Measurements from ENCODE around the gene LAMA3. TPM values are rescaled to one million over a fixed set of nuclear protein-coding genes. Genes with fewer than 3 reads are reported as not detected.
"Not testable (repeated sequence)": the region's sequence is repeated elsewhere in the genome, so short reads cannot be mapped to it uniquely, and the experiment has no call there.

The LAMA3 gene
- total RNA-seq, 1 donor from 2014 or later, result 1.4 TPM

DNA sequence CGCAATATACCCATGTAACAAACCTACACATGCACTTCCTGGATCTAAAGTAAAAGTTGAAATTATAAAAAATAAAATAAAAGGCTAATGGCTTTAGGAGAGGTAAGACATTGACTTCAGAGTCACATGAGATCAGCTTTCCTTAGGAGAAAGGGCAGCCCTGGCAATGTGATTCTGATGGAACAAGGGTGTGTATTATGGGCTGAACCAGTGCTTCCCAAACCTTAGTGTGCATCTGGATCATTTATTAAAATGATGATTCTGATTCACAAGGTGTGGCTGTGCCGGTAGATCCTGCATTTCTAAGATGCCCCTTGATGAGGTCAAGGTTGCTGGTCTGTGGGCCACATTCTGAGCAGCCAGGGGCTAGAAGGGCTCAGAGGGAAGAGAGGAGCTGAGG lies 42.6 kb downstream of the LAMA3 start:
- no peak for DNase-seq

DNA sequence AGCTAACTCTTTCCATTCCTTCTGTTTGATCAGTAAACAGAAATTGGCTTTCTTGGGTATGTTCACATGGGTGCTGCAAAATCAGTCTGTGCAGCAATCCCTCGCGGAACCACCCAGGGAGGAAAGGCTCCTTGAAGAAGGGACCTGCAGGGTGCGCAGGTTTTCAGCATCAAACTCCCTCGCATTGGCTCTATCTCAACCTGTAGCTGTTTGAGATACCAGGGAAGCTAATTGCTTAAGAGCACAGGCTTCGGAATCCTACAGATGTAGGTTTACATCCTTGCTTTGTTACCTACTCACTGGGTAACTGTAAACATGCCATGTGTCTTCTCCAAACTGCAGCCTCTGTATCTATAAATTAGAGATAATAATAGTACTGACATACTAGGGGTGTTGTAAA lies 43.2 kb downstream of the LAMA3 start:
- DNase-seq, result no peak

GRCh38 chr18:23733265-23733664 lies 44.0 kb downstream of the LAMA3 start:
- DNase-seq, result not testable (repeated sequence)

- no peak for DNase-seq
These were observed 44.6 kb downstream of the LAMA3 start for GRCh38 chr18:23733895-23734294.

GRCh38 chr18:23735021-23735464 lies 45.8 kb downstream of the LAMA3 start:
- DNase-seq, result no peak

- no peak for DNase-seq
These were observed 48.3 kb downstream of the LAMA3 start for GRCh38 chr18:23737578-23737977.

GRCh38 chr18:23738151-23738550 lies 48.9 kb downstream of the LAMA3 start:
- no peak for DNase-seq

DNA sequence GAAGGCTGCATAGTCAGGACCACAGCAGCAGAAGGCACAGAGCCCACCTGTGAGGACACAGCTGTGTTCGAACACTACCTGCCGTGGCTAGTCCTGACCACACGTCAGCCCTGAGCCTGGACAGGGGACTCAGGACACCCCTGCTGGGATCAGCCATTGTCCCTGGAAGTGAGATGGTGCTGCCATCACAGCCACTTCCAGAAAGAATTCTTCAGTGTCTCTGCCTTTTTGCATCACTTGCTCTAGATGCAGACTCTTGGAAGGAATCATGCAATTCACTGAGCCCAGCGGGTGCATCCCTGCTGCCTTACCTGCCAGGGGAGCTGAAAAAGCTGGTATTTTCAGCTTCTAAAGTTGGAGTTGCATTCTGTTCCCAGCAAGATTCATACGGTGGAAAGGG lies 49.3 kb downstream of the LAMA3 start:
- DNase-seq, result no peak

GRCh38 chr18:23740105-23740830 lies 51.0 kb downstream of the LAMA3 start:
- no peak for DNase-seq

- not testable (repeated sequence) for DNase-seq
These were observed 52.7 kb downstream of the LAMA3 start for GRCh38 chr18:23741967-23742366.

DNA sequence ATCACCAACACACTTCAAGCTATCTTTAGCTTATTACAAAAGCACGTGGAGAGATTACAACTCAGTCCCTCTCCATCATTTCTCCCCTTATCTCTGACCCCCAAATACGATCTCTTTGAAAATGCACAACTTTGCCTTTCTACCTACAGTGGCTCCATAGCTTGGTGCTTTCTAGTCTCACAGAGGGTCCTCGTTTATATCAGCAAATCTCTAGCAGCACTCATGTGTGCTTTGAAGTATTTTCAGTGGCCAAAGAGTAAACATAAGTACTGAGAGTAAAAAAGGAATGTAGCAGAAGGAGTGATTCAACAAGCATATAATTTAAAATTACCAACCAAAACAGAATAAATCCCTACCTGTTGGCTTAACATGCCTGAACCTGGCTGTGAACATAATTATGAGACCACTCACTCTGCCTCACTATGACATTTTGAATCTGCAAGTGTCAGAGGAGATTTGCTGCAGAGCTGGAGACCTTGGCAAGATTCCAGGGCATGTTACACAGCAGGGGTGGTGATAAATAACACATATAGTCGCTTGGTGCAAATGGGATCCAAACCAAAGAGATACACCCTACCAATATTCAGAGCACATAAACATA lies 54.6 kb downstream of the LAMA3 start:
- no peak for DNase-seq

GRCh38 chr18:23745366-23745765 lies 56.1 kb downstream of the LAMA3 start:
- no peak for DNase-seq

- DNase-seq, result no peak
These were observed 57.6 kb downstream of the LAMA3 start for GRCh38 chr18:23746851-23747250.

- no peak for DNase-seq
These were observed 63.1 kb downstream of the LAMA3 start for GRCh38 chr18:23752363-23752762.

GRCh38 chr18:23752796-23753195 lies 63.5 kb downstream of the LAMA3 start:
- peak; percentile 28 for DNase-seq

- no peak for DNase-seq
These were observed 67.6 kb downstream of the LAMA3 start for GRCh38 chr18:23756590-23757436.

DNA sequence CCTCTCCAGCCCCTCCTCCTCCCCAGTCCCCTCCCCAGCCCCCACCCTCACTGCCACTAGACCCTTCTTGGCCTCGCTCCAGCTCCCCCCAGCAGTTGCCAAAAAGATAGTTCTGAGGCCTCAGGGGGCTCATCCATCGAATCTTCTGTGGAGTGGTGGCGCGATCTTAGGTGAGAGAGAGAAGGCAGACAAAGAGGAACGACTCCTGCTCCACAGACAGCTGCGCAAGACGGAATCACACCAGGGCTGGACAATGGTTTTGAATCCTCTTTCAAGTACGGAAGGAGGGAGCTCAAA lies 68.1 kb downstream of the LAMA3 start:
- no peak for DNase-seq

- DNase-seq, result no peak
These were observed 69.0 kb downstream of the LAMA3 start for GRCh38 chr18:23758281-23758680.

- no peak for DNase-seq
These were observed 72.7 kb downstream of the LAMA3 start for GRCh38 chr18:23761941-23762340.

- no peak for DNase-seq
These were observed 74.1 kb downstream of the LAMA3 start for GRCh38 chr18:23763343-23763742.

- no peak for DNase-seq
These were observed 76.7 kb downstream of the LAMA3 start for GRCh38 chr18:23765931-23766330.

GRCh38 chr18:23772327-23773024 lies 83.2 kb downstream of the LAMA3 start:
- DNase-seq, result no peak

DNA sequence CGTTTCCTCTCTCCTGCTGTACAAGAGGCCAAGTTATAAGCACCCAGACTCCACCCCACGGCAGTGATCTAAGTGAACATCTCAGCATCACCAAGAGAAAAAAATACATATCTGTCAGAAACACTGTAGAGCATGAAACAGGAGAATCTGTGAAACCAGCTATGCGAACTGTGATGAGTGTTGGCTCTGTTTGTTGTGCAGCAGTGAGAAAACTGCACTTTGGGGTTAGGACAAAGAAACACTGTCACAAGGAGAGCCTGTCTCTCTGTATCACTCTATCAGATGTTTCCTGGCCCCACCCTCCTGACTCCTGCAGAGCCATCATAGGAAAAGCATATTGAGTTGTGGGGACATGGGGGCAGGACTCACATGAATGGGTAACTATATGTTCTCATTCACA lies 87.1 kb downstream of the LAMA3 start:
- DNase-seq, result no peak
